Measurements from ENCODE around the gene SNX14.
"Not testable (repeated sequence)": the region's sequence is repeated elsewhere in the genome, so short reads cannot be mapped to it uniquely, and the experiment has no call there.

SNX14 gene, protein sequence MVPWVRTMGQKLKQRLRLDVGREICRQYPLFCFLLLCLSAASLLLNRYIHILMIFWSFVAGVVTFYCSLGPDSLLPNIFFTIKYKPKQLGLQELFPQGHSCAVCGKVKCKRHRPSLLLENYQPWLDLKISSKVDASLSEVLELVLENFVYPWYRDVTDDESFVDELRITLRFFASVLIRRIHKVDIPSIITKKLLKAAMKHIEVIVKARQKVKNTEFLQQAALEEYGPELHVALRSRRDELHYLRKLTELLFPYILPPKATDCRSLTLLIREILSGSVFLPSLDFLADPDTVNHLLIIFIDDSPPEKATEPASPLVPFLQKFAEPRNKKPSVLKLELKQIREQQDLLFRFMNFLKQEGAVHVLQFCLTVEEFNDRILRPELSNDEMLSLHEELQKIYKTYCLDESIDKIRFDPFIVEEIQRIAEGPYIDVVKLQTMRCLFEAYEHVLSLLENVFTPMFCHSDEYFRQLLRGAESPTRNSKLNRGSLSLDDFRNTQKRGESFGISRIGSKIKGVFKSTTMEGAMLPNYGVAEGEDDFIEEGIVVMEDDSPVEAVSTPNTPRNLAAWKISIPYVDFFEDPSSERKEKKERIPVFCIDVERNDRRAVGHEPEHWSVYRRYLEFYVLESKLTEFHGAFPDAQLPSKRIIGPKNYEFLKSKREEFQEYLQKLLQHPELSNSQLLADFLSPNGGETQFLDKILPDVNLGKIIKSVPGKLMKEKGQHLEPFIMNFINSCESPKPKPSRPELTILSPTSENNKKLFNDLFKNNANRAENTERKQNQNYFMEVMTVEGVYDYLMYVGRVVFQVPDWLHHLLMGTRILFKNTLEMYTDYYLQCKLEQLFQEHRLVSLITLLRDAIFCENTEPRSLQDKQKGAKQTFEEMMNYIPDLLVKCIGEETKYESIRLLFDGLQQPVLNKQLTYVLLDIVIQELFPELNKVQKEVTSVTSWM

DNA sequence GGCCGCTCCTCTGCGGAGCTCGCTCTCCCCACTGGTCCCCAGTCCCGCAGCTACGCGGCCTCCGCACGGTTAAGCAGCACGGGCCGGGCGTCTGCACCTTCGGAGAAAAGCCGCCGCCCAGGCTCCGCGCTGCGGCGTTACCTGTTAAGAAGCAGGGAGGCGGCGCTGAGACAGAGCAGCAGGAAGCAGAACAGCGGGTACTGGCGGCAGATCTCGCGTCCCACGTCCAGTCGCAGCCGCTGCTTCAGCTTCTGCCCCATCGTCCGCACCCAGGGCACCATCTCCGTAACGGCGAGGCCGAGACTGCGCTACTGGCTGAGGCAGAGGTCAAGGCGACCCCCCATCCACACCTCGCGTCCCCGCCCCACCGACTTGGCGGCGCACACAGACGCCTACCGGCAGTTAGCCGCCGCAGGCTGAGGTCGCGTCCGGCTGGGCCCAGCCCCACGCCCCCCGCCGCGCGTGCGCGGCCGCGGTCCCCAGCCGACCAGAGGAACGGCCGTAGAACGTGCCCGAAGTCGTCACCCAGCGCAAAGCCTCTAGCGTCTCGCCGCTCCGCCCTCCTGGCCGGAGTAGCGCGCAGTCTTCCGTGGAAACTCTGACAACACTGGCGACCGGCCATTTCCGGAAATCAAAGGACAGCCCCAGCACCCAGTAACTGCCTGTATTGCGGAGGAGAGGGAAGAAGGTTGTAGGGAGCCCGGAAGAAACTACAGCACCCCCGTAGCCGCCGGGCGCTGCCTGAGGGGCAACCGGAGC is at the start of gene SNX14:
Gene SNX14, minus strand, starts transcription at position 421 of the 759 bp plus-strand sequence. Its CDS starts 140 bp downstream, at position 281.
- DNase-seq = peak; percentile 91

- DNase-seq = peak; percentile 98
Observed at GRCh38 chr6:85642774-85643536, 49.3 kb upstream of the SNX14 start, which contains the start of gene SYNCRIP. TSS of gene SYNCRIP (minus strand) at chr6:85642886. CDS start at chr6:85641439, 1,447 bp downstream.

GRCh38 chr6:85641897-85642773 is 48.5 kb upstream of the SNX14 start:
- DNase-seq = peak; percentile 75

GRCh38 chr6:85641522-85641896 is 47.9 kb upstream of the SNX14 start:
- DNase-seq = no peak

- no peak for DNase-seq
Observed at GRCh38 chr6:85640821-85641220, 47.2 kb upstream of the SNX14 start.

GRCh38 chr6:85637579-85637978 is 43.9 kb upstream of the SNX14 start:
- DNase-seq = no peak

DNA sequence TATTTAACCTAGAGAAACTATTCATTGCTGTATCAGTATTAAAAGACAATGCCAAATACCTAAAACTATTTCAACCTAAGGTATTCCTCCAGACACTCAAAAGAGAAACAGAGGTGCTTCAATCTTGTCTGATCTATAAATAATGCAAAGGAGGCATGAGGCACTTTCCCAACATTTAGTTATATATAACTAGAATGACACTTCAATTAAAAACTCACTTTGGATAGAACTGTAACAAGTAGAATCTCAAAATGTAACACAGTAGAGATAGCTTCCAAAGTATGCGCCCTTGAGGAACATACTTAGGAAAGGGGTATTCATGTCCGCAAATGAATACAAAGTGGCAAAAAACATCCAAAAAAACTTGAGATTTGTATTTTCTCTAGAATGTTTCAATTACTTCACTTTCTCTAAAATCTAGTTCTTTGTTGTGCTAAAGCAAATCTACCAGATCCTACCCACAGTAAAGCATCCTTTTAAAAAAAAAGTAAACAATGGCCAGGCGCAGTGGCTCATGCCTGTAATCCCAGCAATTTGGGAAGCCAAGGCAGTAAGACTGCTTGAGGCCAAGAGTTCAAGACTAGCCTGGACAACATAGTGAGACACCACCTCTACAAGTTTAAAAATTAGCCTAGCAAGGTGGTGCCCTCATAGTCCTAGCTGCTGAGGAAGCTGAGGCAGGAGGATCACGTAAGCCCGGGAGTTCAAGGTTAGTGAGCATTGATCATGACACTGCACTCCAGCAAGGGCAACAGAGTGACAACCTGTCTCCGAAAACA is 38.7 kb upstream of the SNX14 start:
- no peak for DNase-seq

DNA sequence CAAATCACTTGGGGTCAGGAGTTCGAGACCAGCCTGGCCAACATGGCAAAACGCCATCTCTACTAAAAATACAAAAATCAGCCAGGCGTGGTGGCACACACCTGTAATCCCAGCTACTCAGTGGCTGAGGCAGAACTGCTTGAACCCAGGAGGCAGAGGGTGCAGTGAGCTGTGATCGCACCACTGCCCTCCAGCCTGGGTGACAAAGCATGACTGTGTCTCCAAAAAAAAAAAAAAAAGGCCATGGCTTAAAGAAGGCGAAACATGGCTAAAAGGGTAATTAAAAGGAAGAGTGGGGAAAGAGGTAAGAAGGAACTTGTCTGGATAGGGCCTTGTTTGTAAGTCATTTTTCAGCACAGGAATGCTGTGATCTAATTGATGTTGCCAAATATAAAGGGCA is 37.5 kb upstream of the SNX14 start:
- not testable (repeated sequence) for DNase-seq

GRCh38 chr6:85628353-85628752 is 34.7 kb upstream of the SNX14 start:
- no peak for DNase-seq

DNA sequence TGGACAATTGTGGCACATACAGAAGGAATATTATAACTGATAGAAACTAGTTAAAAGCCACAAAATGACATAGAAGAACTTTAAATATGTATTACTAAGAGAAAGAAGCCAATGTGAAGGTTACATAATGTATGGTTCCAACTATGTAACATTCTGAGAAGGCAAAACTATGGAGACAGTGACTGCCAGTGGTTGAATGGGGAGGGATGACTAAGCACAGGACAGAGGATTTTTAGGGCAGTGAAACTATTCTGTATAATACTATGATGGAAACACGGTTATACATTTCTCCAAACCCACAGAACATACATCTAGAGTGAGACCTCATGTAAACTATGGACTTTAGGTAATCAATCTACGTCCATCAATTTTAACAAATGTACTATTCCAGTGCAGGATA is 26.6 kb upstream of the SNX14 start:
- no peak for DNase-seq

DNA sequence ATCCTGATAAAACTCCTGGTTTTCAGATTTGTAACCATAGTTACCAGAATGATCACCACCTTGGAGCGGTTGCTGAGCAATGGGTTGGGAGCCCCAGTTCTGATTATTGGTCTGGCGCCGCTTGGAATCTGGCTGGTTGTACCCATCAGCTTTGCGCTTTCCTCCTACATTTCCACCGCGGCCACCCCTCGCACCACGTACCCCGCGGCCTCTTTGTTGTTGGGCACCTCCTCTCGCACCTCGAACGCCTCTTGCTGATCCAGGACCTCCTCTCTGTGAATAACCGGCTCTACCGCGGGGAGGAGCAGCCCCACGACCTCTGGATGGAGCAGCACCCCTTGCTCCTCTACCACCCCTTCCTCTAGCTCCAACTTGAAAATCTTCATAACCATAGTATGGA is 21.1 kb upstream of the SNX14 start:
- DNase-seq = no peak

GRCh38 chr6:85612690-85613474 is 19.2 kb upstream of the SNX14 start:
- no peak for DNase-seq

DNA sequence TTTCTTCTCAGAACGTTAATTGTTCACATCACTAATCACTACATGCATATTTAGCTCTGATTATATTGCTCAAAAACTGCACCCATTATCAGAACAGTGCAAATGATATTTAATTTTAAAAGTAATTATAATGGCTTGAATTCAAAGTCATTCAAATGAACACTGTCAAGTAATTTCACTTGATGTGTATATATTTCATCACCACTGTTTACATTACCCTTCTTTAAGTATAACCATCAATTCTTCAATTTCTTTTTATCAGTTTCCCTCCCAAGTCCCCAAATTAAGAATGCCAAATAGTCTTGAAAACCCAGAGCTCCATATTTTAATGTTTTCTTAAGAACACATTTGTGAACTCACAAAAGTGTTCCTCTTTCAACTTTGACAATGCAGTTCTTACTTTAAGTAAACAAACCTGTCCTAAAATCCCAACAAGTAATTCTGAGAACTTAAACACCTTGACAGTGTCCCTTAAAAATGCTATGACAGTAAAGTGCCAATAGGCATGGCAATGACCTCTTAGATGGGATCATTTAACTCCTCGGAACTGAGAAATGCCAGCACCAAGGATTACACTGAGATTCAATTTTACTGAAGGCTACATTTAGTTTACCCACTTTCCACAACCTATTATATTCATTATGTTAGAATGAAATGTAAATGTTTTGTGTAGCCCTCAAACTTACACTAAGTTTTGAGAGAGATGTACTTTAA is 16.7 kb upstream of the SNX14 start:
- no peak for DNase-seq

DNA sequence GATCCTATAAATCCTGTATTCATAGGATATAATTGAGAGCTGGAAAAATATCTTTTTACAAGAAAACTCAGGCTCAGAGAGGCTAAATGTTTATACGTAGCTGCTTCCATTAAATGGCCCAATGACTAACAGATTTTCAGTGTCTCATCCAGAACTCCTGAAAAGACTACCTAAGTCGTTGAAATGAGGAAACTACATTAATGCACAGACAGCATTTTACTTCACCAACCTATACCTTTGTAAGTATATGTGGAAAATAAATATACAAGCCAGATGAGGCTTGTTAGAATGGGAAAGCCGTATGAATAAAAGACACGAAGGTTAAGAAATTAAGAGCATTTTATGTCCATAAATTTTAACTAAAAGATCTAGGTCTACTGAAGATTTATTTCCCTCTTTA is 8.4 kb upstream of the SNX14 start:
- DNase-seq = no peak

DNA sequence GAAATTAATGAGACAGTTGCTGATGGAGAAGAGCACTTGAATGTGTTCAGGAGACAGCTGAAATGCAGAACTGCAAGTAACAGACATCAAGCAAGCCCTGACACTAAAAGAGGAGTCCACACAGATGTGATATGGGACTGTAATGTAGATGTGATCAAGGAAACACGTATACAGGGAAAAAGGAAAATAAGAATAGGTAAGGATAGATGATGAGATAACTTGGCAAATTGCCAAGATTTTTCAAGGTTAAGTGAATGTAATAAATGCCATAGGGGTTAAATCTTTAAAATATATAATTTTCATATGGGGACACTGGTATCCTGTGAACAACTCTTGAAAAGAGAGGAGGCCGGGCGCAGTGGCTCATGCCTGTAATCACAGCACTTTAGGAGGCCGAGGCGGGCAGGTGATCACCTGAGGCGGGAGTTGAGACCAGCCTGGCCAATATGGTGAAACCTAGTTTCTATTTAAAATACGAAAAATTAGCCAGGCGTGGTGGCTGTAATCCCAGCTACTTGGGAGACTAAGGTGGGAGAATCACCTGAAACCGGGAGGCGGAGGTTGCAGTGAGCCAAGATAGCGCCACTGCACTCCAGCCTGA is 7.2 kb upstream of the SNX14 start:
- no peak for DNase-seq

- no peak for DNase-seq
Observed at GRCh38 chr6:85594197-85594930, 706 bp upstream of the SNX14 start.

DNA sequence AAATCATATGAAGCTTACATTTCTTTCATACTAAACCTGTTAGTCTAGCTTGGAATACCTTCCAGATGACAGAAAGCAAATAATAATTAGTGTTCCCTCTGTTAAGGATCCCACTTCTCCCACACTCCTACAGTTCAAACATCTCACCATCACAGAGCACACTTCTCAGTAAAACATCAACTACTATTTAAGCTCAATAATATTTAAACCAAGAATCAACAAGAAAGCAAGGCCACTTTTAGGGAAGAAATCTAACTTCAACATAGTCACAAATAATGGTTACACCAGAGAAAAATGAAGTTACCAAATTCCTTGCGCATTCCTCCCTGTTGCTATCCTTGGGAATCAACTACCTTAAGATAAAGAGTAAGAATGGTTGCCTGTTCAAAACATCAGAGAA is 1.6 kb downstream of the SNX14 start:
- DNase-seq = no peak

GRCh38 chr6:85591207-85591606 is 2.5 kb downstream of the SNX14 start:
- DNase-seq = no peak

Measured in activated CD8-positive, alpha-beta memory T cell treated with anti-CD3 and anti-CD28 coated beads, Interleukin-2, amount 50 U/mL, for 48 hours (primary cell).